ENCODE data around the gene RECK.
"Not testable (repeated sequence)": the region's sequence is repeated elsewhere in the genome, so short reads cannot be mapped to it uniquely, and the experiment has no call there.

Gene RECK

DNA sequence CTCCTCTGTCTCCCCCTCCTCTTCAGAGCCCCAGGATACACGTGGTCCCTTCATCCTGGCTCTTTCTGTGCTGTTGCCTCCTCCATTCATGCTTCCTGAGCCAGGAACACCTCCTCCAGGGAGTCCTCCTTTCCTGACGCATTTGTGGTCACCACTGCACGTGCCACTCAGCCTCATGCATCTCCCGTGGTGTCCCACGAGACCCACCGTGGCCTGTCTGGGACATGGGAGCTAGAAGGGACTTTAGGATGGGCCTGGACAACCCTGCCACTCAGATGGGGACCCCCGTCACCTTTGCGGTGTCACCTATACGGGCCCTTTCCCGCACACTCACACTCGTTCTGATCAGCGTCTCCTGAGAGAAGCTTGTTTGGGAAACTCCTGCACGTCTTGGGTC, 106.5 kb downstream of the RECK start:
- DNase-seq = no peak
- in situ Hi-C loops (cut with HindIII; ENCODE audit: low pct_ligation_motif_present, low pct_unique_long_range_greater_than_20kb, low sequenced_read_pairs) = no loop called here

DNA sequence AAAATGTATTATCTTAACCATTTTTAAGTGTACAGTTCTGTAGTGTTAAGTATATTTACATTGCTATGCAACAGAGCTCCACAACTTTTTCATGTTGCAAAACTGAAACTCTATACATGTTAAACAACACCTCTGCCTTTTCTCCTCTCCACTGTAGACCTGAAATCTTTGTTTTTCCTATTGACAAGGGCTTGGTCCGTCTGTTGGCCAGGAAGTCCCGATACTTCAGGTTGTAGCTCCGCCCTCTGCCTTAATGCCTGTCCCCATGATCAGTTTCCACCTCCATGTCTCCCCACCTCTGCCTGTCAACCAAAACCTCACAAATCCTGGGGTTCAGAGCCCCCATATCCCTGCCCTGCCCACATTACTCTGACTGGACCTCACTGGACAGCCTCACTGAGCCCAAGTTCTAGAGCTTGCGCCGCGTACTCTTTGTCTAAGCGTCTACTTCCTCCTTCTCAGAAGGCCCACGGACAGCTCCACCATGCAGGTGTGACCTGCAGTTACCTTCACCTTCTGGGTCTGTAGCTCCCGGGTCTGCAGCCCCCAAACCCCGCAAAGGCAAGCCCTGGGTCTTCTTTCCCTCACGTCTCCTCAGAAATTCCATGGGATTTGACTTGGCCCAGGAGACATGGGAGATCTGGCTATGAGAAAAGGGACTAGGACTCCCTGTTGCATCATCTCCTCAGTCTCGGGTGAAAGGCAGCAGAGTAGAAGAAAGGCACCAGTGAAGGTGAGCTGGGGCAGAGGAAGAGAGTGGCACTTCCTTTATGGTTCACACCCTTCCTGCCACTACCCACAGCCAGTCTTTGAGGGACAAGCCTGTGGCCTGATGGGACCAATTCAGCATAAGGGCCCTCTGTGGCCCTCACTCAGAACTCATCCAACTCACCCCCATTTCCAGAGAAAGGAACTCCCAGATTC, 107.9 kb downstream of the RECK start:
- in situ Hi-C loops (cut with HindIII; ENCODE audit: low pct_ligation_motif_present, low pct_unique_long_range_greater_than_20kb, low sequenced_read_pairs) = no loop called here
- DNase-seq = no peak

DNA sequence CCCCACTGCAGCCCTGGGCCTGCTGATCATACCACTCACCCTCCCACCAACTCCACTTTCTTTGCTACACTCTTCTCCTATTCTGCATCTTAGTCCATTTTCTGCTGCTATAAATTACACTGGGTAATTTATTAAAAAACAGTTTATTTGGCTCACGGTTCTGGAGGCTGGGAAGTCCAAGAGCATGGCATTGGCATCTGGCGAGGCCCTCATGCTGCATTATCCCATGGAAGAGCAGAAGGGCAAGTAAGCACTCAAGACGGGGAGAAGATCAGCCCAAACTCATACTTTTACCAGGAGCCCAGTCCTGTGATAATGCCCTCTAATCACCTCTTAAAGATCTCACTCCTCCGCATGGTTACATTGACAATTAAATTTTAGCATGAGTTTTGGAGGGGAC, 109.3 kb downstream of the RECK start:
- DNase-seq = no peak
- in situ Hi-C loops (cut with HindIII; ENCODE audit: low pct_ligation_motif_present, low pct_unique_long_range_greater_than_20kb, low sequenced_read_pairs) = no loop called here

DNA sequence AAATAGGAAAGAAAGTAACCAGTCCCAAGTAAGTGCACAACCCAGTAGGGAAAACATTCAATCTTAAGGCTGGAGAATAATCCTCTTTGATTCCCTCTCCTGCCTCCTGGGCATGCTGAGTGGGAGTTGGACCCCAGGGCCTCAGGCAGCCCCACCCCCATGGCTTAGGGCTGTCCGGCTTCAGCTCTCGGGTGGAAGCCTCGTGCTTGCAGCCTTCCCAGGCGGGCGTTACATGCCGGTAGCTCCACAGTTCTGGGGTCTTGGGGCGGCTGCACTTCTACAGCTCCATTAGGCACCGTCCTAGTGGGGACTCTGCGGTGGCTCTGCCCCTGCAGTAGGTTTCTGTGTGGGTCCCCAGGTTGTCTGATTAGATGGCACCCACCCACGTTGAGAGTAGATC, 109.9 kb downstream of the RECK start:
- no peak for DNase-seq
- in situ Hi-C loops (cut with HindIII; ENCODE audit: low pct_ligation_motif_present, low pct_unique_long_range_greater_than_20kb, low sequenced_read_pairs) = no loop called here

DNA sequence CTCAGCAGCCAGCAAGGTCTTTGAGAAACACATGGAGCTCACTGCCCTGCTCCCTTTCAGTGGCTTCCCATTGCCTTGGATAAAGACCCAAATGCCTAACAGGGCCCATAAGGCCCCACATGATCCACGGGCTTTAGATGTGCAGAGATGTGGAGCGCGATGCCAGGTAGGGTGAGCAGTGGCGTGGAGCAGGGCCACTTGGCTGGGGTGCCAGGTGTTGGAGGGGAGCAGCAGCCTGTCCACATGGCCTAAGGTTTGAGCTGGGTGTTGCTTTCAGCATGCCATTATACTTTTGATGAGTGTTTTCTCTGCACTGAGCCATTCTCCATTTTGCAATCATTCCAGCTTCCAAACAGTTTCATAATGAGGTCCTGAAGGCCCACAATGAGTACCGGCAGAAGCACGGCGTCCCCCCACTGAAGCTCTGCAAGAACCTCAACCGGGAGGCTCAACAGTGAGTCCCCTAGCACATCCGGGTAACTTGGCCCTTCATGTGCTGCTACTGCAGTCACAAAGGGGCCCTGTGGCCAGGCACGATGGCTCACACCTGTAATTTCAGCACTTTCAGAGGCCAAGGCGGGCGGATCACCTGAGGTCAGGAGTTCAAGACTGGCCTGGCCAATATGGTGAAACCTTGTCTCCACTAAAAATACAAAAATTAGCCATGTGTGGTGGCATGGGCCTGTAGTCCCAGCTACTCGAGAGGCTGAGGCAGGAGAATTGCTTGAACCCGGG, 110.9 kb downstream of the RECK start:
- in situ Hi-C loops (cut with HindIII; ENCODE audit: low pct_ligation_motif_present, low pct_unique_long_range_greater_than_20kb, low sequenced_read_pairs) = no loop called here
- no peak for DNase-seq

DNA sequence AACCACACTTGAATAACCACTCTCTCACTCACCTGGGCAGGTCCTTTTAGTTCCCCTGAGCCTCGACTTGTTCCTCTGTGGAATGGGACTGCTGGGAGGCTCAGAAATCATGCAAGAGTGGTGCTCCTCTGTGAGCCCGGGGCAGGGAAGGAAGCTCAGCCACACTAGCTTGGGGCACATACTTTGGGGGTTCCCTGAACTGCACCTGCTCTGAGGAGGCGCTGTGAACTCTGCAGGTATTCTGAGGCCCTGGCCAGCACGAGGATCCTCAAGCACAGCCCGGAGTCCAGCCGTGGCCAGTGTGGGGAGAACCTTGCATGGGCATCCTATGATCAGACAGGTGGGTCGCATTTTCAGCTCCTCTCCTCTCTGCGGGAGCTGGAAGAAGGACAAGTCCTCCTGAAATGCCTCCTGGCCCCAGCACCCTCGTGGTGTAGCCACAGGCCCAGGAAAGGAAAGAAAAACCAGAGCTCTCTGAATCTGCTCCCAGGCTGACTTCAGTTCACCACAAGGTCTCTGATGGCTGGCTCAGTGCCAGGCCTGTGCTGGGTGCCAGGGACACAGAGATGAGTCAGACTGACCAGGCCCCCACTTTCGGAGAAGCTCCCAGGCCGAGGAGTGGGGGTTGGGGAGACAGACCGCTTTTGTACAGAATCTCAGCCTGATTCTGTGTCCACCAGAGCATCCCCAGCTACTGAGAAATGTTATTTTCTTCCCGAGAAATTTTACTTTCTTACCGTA, 111.8 kb downstream of the RECK start:
- in situ Hi-C loops (cut with HindIII; ENCODE audit: low pct_ligation_motif_present, low pct_unique_long_range_greater_than_20kb, low sequenced_read_pairs) = no loop called here

DNA sequence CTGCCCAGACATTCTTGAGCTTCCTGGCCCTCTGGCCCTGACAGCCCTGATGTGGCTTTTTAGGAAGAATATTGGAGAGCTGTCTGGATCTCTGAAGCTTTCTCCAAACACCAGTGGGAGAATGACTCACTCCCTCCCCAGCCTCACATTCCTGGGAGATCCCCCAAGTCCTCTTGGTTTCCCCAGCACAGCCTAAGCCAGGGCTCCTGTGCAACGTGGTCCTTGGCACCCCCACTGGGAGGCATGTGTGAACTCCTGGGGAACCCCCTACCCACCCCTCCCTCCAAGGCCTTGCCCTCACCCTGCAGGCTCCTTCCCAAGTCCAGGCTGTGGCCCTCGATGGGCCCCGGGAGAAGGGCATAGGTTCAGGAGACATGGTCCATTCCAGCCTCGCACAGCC, 112.5 kb downstream of the RECK start:
- DNase-seq = peak; percentile 64
- in situ Hi-C loops (cut with HindIII; ENCODE audit: low pct_ligation_motif_present, low pct_unique_long_range_greater_than_20kb, low sequenced_read_pairs) = no loop called here

More for the DNA sequence above, 111.8 kb downstream of the RECK start:
- peak; percentile 96 for DNase-seq

DNA sequence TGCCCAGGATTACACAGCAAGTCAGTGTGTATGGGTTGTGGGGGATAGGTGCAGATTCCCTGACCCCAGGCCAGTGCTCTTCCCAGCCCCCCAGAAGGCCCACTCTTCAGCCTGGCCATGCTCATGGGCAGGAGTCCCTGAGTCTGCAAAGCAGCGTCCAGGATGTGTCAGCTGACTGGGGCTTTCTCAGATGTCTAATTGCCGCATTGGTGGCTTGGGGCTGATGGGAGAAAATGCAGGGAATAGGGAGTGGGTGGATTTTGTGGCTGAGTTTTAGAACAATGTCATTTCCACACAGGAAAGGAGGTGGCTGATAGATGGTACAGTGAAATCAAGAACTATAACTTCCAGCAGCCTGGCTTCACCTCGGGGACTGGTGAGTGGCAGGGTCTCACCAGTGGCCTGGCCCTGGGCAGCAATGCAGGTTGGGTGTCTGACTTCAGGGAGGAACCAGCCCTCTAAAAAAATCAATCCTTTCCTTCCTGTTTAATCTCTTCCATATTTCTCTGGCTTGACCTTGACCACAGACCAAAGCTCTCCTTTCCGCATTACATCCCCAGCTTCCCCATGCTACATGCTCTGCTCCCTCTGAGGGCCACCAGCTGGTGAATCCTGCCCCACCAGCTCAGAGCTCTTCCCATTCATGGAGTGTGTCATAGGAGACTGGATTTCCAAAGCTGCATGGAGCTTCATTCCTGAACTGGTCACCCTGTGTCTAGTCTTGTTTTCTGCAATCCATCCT, 114.0 kb downstream of the RECK start:
- in situ Hi-C loops (cut with HindIII; ENCODE audit: low pct_ligation_motif_present, low pct_unique_long_range_greater_than_20kb, low sequenced_read_pairs) = no loop called here
- no peak for DNase-seq

DNA sequence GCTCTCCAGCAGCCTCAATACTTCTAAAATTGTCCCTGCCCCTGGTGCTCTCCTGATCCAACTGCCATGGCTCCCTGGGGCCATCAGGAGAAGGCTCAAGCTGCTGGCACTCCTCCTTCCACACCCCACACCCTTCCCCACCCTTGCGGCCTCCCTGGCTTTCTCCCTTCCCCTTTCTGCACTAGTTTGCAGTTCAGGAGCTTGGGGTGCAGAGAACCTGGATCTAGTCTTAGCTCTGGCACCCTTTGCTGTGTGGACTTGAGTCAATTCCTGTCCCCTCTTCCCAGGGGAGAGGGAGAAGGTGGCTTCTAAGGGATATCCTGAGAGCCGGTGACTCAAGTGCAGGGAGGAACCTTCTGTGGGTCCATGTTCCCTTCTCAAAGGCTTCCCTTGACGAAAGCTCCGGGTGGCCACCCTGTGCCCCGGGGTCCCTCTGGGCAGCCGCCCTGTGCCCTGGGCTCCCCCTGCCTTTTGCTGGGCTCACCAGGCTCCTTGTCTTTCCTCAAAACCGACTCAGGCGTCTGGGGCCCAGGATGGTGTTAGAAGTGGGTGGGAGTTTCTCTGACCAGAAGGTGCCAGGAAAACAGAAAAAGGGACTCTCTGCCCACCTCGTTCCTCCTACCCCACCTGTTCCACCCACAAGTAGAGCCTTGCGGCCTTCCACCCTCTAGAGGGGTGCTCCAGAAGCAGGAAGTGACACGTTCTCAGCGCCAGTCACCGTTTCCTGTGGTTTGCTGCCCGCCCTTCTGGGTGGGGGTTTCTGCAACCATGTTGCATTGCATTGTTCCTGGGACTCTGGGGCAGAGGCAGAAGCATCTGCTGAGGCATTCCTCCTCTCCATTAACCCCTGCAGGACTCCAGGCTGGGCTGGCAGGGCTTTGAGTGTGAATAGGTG, 114.8 kb downstream of the RECK start:
- DNase-seq = no peak
- in situ Hi-C loops (cut with HindIII; ENCODE audit: low pct_ligation_motif_present, low pct_unique_long_range_greater_than_20kb, low sequenced_read_pairs) = no loop called here

DNA sequence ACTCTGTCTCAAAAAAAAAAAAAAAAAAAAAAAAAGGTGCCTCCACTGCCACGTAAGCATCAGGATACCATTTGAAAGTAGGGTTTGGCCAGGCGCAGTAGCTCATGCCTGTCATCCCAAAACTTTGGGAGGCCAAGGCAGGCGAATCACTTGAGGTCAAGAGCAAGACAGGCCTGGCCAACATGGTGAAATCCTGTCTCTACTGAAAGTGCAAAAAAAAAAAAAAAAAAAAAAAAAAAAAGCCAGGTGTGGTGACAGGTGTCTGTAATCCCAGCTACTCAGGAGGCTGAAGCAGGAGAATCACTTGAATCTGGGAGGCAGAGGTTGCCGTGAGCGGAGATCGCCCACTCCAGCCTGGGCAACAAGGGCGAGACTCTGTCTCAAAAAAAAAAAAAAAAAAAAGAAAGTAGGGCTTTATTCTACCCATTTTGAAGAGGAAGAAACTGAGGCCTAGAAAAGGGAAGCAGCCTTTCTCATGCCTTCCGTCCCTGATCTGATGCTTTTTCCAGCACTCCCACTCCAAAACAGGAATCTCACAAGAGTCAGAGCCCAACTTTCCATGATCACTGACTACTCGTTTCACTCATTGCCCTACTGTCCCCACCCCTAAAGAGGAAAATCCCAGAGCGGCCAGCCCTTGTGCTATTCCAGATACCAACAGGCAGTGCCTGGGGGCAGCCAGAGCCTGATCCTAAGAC, 116.2 kb downstream of the RECK start:
- no peak for DNase-seq
- in situ Hi-C loops (cut with HindIII; ENCODE audit: low pct_ligation_motif_present, low pct_unique_long_range_greater_than_20kb, low sequenced_read_pairs) = no loop called here

DNA sequence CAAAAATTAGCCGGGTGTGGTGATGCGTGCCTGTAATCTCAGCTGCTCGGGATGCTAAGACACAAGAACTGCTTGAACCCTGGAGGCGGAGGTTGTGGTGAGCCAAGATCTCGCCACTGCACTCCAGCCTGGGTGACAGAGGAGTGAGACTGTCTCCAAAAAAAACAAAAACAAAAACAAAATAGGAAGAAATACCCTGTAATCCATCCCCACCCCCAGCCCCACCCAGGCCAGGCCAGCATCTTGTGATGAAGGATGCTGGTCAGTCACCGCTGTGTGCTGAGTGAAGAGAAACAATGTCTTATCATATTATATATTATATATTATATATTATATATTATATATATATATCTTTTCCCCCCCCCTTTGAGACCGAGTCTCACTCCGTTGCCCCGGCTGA, 117.0 kb downstream of the RECK start:
- no peak for DNase-seq
- in situ Hi-C loops (cut with HindIII; ENCODE audit: low pct_ligation_motif_present, low pct_unique_long_range_greater_than_20kb, low sequenced_read_pairs) = no loop called here

DNA sequence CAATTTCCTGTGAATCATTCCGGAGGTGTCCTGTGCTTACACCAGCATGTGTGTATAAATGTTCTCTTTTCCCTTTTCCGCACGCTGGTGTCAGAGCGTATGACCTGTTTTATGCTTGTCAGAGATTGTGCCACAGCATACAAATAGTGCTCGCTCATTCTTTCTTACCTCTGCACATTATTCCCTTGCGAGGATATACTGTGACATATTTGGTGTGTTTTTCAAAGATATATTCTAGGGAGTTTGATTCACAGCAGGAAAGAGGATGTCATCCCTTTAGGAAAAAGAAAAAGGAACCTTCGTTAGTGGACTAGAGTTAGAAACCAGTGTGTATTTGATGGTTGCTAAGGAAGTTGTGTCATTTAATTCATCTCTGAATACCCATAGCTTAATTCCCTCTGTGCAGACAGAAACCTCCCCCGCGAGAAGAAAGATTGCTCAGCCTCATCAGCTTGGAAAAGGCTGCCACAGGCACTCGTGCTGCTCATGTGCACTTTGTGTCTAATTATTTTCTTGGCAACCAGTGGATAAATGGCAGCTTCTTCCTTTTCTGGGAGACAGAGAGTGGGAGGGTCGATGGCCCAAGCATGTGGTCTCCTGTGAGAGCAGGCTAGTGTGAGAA, 117.7 kb downstream of the RECK start:
- DNase-seq = no peak
- in situ Hi-C loops (cut with HindIII; ENCODE audit: low pct_ligation_motif_present, low pct_unique_long_range_greater_than_20kb, low sequenced_read_pairs) = no loop called here

DNA sequence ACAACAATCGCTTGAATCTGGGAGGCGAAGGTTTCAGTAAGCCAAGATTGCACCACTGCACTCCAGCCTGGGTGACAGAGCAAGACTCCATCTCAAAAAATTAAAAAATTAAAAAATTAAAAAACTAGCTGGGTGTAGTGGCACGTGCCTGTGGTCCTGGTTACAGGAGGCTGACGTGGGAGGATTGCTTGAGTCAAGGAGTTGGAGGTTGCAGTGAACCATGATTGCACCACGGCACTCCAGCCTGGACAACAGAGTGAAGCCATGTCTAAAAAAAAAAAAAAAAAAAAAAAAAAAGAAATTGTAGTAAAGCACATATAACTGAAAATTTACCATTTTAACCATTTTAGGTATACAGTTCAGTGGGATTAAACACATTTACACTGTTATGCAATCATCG, 119.4 kb downstream of the RECK start:
- in situ Hi-C loops (cut with HindIII; ENCODE audit: low pct_ligation_motif_present, low pct_unique_long_range_greater_than_20kb, low sequenced_read_pairs) = no loop called here
- no peak for DNase-seq

DNA sequence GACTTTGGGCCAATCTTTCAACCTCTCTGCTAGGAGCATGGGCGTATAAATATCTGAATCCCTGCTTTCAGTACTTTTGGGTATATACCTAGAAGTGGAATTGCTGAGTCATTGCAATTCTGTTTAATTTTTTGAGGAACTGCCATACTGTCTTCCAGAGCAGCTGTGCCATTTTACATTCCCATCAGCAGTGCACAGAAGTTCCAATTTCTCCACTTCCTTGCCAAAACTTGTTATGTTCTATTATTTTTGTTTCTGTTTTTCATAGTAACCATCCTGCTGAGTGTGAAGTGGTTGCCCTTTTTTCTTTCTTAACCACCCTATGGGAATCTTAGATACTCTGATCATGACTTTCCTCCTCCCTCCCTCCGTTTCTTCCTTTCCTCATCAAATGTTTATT, 121.4 kb downstream of the RECK start:
- DNase-seq = no peak
- in situ Hi-C loops (cut with HindIII; ENCODE audit: low pct_ligation_motif_present, low pct_unique_long_range_greater_than_20kb, low sequenced_read_pairs) = no loop called here

DNA sequence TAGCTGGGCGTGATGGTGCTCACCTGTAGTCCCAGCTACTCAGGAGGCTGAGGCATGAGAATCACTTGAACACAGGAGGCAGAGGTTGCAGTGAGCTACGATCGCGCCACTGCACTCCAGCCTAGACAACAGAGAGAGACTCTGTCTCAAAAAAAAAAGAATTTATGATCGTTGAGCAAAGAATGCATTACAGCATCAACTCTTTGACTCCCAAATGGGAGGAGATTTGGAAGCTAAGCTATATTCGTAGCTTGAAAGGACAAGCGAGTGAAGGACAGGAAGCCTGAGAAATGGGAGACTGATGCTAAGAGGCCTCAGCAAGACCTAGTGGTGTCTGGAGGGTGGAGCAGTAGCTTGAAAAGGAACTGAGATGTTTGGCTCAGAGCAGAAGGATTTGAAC, 122.2 kb downstream of the RECK start:
- in situ Hi-C loops (cut with HindIII; ENCODE audit: low pct_ligation_motif_present, low pct_unique_long_range_greater_than_20kb, low sequenced_read_pairs) = no loop called here
- DNase-seq = no peak

DNA sequence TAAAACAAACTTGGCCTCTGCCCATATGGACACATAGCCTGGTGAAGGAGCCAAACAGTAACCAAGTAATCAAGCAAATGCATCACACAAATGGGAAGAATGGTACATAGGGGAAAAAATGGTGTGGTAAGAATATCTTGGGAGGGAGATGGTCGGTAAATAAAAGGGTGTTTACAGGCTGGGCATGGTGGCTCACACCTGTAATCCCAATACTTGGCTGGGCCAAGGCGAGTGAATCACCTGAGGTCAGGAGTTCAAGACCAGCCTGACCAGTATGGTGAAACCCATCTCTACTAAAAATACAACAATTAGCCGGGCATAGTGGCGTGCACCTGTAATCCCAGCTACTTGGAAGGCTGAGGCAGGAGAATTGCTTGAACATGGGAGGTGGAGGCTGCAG, 122.8 kb downstream of the RECK start:
- DNase-seq; in situ Hi-C loops (cut with HindIII; ENCODE audit: low pct_ligation_motif_present, low pct_unique_long_range_greater_than_20kb, low sequenced_read_pairs): not testable (repeated sequence)

DNA sequence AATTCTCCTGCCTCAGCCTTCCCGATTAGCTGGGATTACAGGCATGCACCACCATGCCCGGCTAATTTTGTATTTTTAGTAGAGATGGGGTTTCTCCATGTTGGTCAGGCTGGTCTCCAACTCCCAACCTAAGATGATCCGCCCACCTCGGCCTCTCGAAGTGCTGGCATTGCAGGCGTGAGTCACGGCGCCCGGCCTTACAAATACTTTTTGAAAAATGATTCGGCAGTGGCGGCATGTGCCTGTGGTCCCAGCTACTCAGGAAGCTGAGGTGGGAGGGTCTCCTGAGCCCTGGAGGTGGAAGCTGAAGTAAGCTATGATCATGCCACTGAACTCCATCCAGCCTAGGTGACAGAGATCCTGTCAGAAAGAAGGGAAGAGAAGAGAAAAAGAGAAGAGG, 123.4 kb downstream of the RECK start:
- in situ Hi-C loops (cut with HindIII; ENCODE audit: low pct_ligation_motif_present, low pct_unique_long_range_greater_than_20kb, low sequenced_read_pairs) = not testable (repeated sequence)

More for the DNA sequence above, 123.4 kb downstream of the RECK start:
- DNase-seq = not testable (repeated sequence)

Data from ACHN (cell line).